H9 (cell line): Measurements from ENCODE around the gene SUGP1. TPM values are rescaled to one million over a fixed set of nuclear protein-coding genes. Genes with fewer than 3 reads are reported as not detected.

Experiments used
- DNase-seq: peaks from one replicate; pipeline ENCODE4 v3.0.0-alpha.2; 2017
- H2AFZ ChIP-seq: one replicate; pipeline ENCODE4 v1.6.1; 2013; ENCODE audit warnings: mild to moderate bottlenecking, low read length, control low read depth, moderate library complexity
- H2AK5ac ChIP-seq: 2 replicates; pipeline ENCODE4 v1.6.1; 2013; ENCODE audit warnings: low read length, control low read depth, mixed read lengths; ENCODE audit not compliant: insufficient read length
- H2BK120ac ChIP-seq: one replicate; pipeline ENCODE4 v1.6.1; 2013; ENCODE audit warnings: low read depth, mild to moderate bottlenecking, low read length, control low read depth, inconsistent platforms; ENCODE audit not compliant: poor library complexity, severe bottlenecking
- H2BK12ac ChIP-seq: 2 replicates; pipeline ENCODE4 v1.6.1; 2013; ENCODE audit warnings: low read length, control low read depth, mixed read lengths, low read depth; ENCODE audit not compliant: insufficient read length
- H2BK15ac ChIP-seq: 2 replicates; pipeline ENCODE4 v1.6.1; 2013; ENCODE audit warnings: low read depth, low read length, control low read depth
- H2BK20ac ChIP-seq: one replicate; pipeline ENCODE4 v1.6.1; 2013; ENCODE audit warnings: low read depth, mild to moderate bottlenecking, low read length, control low read depth, inconsistent platforms; ENCODE audit not compliant: poor library complexity, severe bottlenecking
- H2BK5ac ChIP-seq: 2 replicates; pipeline ENCODE4 v1.6.1; 2013; ENCODE audit warnings: low read length, control low read depth, mixed read lengths; ENCODE audit not compliant: insufficient read length
- H3K14ac ChIP-seq: 2 replicates; pipeline ENCODE4 v1.6.1; 2013; ENCODE audit warnings: low read length, control low read depth; ENCODE audit not compliant: insufficient read depth
- H3K18ac ChIP-seq: 2 replicates; pipeline ENCODE4 v1.6.1; 2013; ENCODE audit warnings: low read depth, mild to moderate bottlenecking, mixed read lengths, low read length, control low read depth; ENCODE audit not compliant: insufficient read length
- H3K23ac ChIP-seq: 2 replicates; pipeline ENCODE4 v1.6.1; 2013; ENCODE audit warnings: low read length, control low read depth, mixed read lengths, low read depth; ENCODE audit not compliant: insufficient read length
- H3K23me2 ChIP-seq: 2 replicates; pipeline ENCODE4 v1.6.1; 2013; ENCODE audit warnings: low read depth, mild to moderate bottlenecking, mixed read lengths, low read length, control low read depth; ENCODE audit not compliant: insufficient read length, poor library complexity, severe bottlenecking
- H3K27ac ChIP-seq: 2 replicates; pipeline ENCODE4 v1.5.1; 2013; ENCODE audit warnings: low read length, control low read depth, mixed read lengths, low read depth; ENCODE audit not compliant: insufficient read length
- H3K27me3 ChIP-seq: 2 replicates; pipeline ENCODE4 v1.6.1; 2013; ENCODE audit warnings: low read length, control low read depth, inconsistent platforms; ENCODE audit not compliant: insufficient read depth
- H3K4ac ChIP-seq: 2 replicates; pipeline ENCODE4 v1.6.1; 2013; ENCODE audit warnings: low read depth, mild to moderate bottlenecking, control low read depth, inconsistent platforms, low read length, moderate library complexity
- H3K4me1 ChIP-seq: 2 replicates; pipeline ENCODE4 v1.6.1; 2013; ENCODE audit warnings: low read length, control low read depth, inconsistent platforms; ENCODE audit not compliant: insufficient read depth
- H3K4me2 ChIP-seq: 2 replicates; pipeline ENCODE4 v1.6.1; 2013; ENCODE audit warnings: low read length, control low read depth, mixed read lengths; ENCODE audit not compliant: insufficient read length, insufficient read depth
- H3K56ac ChIP-seq: 2 replicates; pipeline ENCODE4 v1.6.1; 2013; ENCODE audit warnings: low read depth, mild to moderate bottlenecking, mixed read lengths, low read length, control low read depth; ENCODE audit not compliant: insufficient read length
- H3K79me1 ChIP-seq: 2 replicates; pipeline ENCODE4 v1.6.1; 2013; ENCODE audit warnings: low read depth, mild to moderate bottlenecking, moderate library complexity, low read length, control low read depth, inconsistent platforms; ENCODE audit not compliant: insufficient read depth, poor library complexity, severe bottlenecking
- H3K79me2 ChIP-seq: 2 replicates; pipeline ENCODE4 v1.6.1; 2013; ENCODE audit warnings: low read length, control low read depth, inconsistent platforms; ENCODE audit not compliant: insufficient read depth
- H3K9ac ChIP-seq: 2 replicates; pipeline ENCODE4 v1.6.1; 2013; ENCODE audit warnings: low read length, control low read depth, mixed read lengths; ENCODE audit not compliant: insufficient read length; ENCODE audit errors: extremely low read depth
- H3K9me3 ChIP-seq: one replicate; pipeline ENCODE4 v1.6.1; 2013; ENCODE audit warnings: low read depth, low read length, inconsistent platforms; ENCODE audit not compliant: control insufficient read depth
- H3T11ph ChIP-seq: one replicate; pipeline ENCODE4 v1.6.1; 2013; ENCODE audit warnings: mild to moderate bottlenecking, low read length, control low read depth, inconsistent platforms
- H4K20me1 ChIP-seq: one replicate; pipeline ENCODE4 v1.6.1; 2013; ENCODE audit not compliant: control insufficient read depth, insufficient read length, insufficient read depth
- H4K5ac ChIP-seq: 2 replicates; pipeline ENCODE4 v1.6.1; 2013; ENCODE audit warnings: low read depth, mild to moderate bottlenecking, mixed read lengths, low read length, control low read depth; ENCODE audit not compliant: insufficient read length
- H4K8ac ChIP-seq: replicated peaks from 2 replicates; pipeline ENCODE4 v1.6.1; 2013; ENCODE audit warnings: low read length, control low read depth, mixed read lengths, low read depth; ENCODE audit not compliant: insufficient read length
- H4K91ac ChIP-seq: 2 replicates; pipeline ENCODE4 v1.6.1; 2013; ENCODE audit warnings: low read depth, mild to moderate bottlenecking, moderate library complexity, mixed read lengths, low read length, control low read depth; ENCODE audit not compliant: insufficient read length
- H3K27ac Mint-ChIP-seq, 3 experiments: 2 replicates in 2 of 3; 3 replicates in 1 of 3; pipeline ENCODE4 v1.8.0; 2020 to 2021; ENCODE audit warnings: mixed read lengths in 3 of 3, mild to moderate bottlenecking in 1 of 3, moderate library complexity in 1 of 3
- H3K27me3 Mint-ChIP-seq: 2 replicates; pipeline ENCODE4 v1.8.0; 2021; ENCODE audit warnings: low read depth, mild to moderate bottlenecking, moderate library complexity, mixed read lengths
- H3K36me3 Mint-ChIP-seq, 3 experiments: 2 replicates in 2 of 3; 3 replicates in 1 of 3; pipeline ENCODE4 v1.8.0; 2020 to 2021; ENCODE audit warnings: low read depth in 3 of 3, mixed read lengths in 3 of 3; ENCODE audit not compliant: insufficient read depth in 1 of 3
- H3K4me1 Mint-ChIP-seq, 2 experiments: 2 replicates each; pipeline ENCODE4 v1.8.0; 2020; ENCODE audit warnings: mixed read lengths in 2 of 2
- H3K4me3 Mint-ChIP-seq, 2 experiments: 2 replicates in 1 of 2; 3 replicates in 1 of 2; pipeline ENCODE4 v1.8.0; 2020 to 2021; ENCODE audit warnings: mild to moderate bottlenecking in 2 of 2, mixed read lengths in 2 of 2, moderate library complexity in 1 of 2
- H3K9me3 Mint-ChIP-seq, 2 experiments: 2 replicates in 1 of 2; 3 replicates in 1 of 2; pipeline ENCODE4 v1.8.0; 2020; ENCODE audit warnings: mild to moderate bottlenecking in 2 of 2, mixed read lengths in 2 of 2, moderate library complexity in 1 of 2
- WGBS: extraction: QIAGEN DNeasy Blood & Tissue Kit; methylation state at CpG from one replicate; pipeline ENCODE4 v1.1.7; 2013; ENCODE audit warnings: missing lambda C conversion rate, low lambda C conversion rate, mixed read lengths; ENCODE audit not compliant: insufficient read length; ENCODE audit errors: extremely low coverage; 5-methylcytosine and 5-hydroxymethylcytosine counted together
- total RNA-seq: library from RNA; stranded (reverse); gene quantifications from 2 replicates; pipeline ENCODE4 v1.2.1, GENCODE V29; 2021
- TF ChIP-seq, protein P1 (sequence below): fragments of 200-600 bp; sonication (generic); conservative IDR thresholded peaks from 3 replicates; pipeline ENCODE4 v1.8.0; 2021; ENCODE audit warnings: antibody characterized with exemption, mild to moderate bottlenecking

SUGP1 gene
- total RNA-seq, 1 experiment from 2014 or later = 103 TPM

DNA sequence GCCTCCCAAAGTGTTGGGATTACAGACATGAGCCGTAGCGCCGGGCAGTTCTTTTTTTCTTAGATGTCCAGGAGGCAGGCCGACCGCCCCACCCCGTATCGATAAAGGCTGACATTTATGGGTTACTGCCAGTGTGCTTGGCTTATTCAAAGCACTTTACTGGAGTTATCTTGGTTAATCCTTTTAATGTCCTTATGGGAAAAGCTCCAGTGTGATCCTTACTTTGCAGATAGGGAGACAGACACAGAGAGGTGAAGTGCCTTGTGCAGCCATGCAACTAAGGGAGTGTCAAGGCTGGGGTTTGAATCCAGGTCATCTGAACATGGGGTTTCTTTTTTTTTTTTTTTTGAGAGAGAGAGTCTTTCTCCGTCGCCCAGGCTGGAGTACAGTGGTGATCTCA, 89.3 kb downstream of the SUGP1 start:
- H2BK15ac ChIP-seq = no peak overlapping the region
- DNase-seq = no peak
- no peaks in the 10 kb centered on the region for H3K4me1 ChIP-seq
- H3K27ac ChIP-seq = no peak overlapping the region
- no peak overlapping the region for H3K14ac ChIP-seq
- H3K23me2 ChIP-seq = no peaks in the 10 kb centered on the region
- no peak overlapping the region for H2AFZ ChIP-seq
- H2BK12ac ChIP-seq = no peak overlapping the region
- H2BK120ac ChIP-seq = no peak overlapping the region
- H3K9me3 ChIP-seq = peaks cover 4% of the 10 kb centered on the region
- H3K27ac Mint-ChIP-seq = no peak overlapping the region
- H4K5ac ChIP-seq = no peak overlapping the region
- peaks cover 17 to 21% of the 10 kb centered on the region in 2 experiments for H3K9me3 Mint-ChIP-seq
- H3K27me3 Mint-ChIP-seq = peaks cover 84% of the 10 kb centered on the region
- no peak overlapping the region for H4K91ac ChIP-seq
- TF ChIP-seq, protein P1, sequence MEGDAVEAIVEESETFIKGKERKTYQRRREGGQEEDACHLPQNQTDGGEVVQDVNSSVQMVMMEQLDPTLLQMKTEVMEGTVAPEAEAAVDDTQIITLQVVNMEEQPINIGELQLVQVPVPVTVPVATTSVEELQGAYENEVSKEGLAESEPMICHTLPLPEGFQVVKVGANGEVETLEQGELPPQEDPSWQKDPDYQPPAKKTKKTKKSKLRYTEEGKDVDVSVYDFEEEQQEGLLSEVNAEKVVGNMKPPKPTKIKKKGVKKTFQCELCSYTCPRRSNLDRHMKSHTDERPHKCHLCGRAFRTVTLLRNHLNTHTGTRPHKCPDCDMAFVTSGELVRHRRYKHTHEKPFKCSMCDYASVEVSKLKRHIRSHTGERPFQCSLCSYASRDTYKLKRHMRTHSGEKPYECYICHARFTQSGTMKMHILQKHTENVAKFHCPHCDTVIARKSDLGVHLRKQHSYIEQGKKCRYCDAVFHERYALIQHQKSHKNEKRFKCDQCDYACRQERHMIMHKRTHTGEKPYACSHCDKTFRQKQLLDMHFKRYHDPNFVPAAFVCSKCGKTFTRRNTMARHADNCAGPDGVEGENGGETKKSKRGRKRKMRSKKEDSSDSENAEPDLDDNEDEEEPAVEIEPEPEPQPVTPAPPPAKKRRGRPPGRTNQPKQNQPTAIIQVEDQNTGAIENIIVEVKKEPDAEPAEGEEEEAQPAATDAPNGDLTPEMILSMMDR = no peak
- no peak overlapping the region for H3K56ac ChIP-seq
- no peak overlapping the region for H3K18ac ChIP-seq
- H2BK5ac ChIP-seq = no peak overlapping the region
- H3K79me1 ChIP-seq = no peaks in the 10 kb centered on the region
- no peaks in the 10 kb centered on the region; a peak in 1 of 4 replicates for H3K4me1 Mint-ChIP-seq
- H3K79me2 ChIP-seq = no peaks in the 10 kb centered on the region
- no CpG with 5 or more reads among the region's 9 CpGs for WGBS
- no peak overlapping the region for H4K8ac ChIP-seq
- no peak overlapping the region for H3K9ac ChIP-seq
- no peak overlapping the region for H3T11ph ChIP-seq
- no peak overlapping the region for H3K23ac ChIP-seq
- no peak overlapping the region; a peak in 1 of 5 replicates for H3K4me3 Mint-ChIP-seq
- H3K36me3 Mint-ChIP-seq = peaks cover 0 to 4% (median 3%) of the 10 kb centered on the region in 3 experiments; a peak in 3 of 7 replicates
- no peak overlapping the region for H3K4me2 ChIP-seq
- H2AK5ac ChIP-seq = no peak overlapping the region
- H4K20me1 ChIP-seq = no peaks in the 10 kb centered on the region
- H3K27me3 ChIP-seq = no peaks in the 10 kb centered on the region
- H3K4ac ChIP-seq = no peak overlapping the region
- no peak overlapping the region for H2BK20ac ChIP-seq
